NCI-H128 (cell line): ENCODE measurements around the gene PTTG1IP2.

Source experiments
- DNase-seq: peaks from one replicate; lab custom pipeline; 2025; ENCODE audit not compliant: unreplicated experiment; lab: John Stamatoyannopoulos, UW

PTTG1IP2 gene

DNA sequence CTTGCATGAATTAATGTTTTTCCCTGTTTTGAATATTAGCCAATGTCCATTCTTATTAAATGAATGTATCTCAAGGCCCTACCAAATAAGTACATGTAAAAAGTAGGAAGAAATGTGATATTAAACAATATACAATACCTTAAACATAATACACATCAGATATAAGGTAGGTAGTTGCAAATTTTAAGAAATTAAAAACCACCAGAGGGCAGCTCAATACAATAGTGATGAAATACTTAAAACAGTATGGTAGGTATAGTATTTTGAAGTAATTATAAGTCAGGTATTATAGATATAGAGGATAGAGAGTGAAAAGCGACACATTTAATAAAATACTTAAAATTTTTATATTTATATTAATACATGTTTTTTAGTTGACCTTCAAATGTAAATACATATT is 83.1 kb downstream of the PTTG1IP2 start:
- DNase-seq = no peak

DNA sequence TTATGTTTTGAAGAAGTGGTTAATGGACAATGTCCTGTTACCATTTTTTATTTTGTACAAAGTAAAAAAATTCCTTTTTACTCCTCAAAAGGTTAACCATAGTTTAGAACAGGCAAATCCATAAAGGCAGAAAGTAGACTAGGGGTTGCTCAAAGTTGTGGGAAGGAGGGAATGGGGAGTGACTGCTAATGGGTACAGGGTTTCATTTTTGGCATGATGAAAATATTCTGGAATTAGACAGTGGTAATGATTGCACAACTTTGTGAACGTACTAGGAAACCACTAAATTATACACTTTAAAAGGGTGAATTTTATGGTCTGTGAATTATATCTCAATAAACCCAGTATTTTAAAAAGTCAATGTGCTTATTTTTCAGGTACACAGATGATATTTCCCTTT is 91.3 kb downstream of the PTTG1IP2 start:
- DNase-seq = no peak
